COR-L47 (cell line): ENCODE measurements around the gene PFDN1.

ENCODE experiments used
- DNase-seq: peaks from one replicate; lab custom pipeline; 2025; lab: John Stamatoyannopoulos, UW

The PFDN1 gene

DNA sequence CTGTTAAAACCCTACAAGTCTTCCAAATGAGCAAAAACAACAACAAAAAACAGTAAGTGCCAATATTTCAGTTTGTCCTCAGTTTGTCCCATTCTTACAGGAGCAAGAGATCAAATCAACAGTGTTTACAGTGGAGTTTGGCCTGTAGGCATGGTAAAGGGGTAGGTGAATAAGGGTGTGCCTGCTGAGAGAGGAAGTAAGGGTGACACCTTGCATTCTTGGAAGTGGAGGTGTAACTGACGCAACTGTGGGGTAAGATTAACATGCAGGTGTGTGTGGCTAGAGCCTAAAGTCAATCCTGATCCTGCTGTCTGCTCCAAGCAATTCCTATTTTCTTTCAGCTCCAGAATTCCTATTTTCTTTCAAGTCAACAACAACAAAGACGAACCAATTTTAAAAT is 43.4 kb downstream of the PFDN1 start:
- no peak for DNase-seq

DNA sequence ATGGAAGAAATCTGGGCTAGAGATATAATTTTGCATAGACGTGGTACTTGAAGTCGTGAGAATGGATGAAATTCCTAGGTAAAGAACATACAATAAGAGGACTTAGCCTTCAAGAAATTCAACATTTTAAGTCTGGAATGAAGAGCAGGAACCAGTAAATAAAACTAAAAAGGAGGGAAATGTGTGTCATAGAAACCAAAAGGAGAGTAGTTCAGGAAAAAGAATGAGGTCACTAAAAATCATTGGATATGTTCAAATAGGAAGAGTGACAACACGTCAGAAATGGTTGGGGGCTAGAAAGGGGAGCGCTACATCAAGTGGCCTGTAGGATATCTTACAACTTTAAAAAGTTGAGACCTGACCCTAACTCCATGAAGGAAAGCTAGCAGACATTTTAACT is 44.0 kb downstream of the PFDN1 start:
- no peak for DNase-seq

DNA sequence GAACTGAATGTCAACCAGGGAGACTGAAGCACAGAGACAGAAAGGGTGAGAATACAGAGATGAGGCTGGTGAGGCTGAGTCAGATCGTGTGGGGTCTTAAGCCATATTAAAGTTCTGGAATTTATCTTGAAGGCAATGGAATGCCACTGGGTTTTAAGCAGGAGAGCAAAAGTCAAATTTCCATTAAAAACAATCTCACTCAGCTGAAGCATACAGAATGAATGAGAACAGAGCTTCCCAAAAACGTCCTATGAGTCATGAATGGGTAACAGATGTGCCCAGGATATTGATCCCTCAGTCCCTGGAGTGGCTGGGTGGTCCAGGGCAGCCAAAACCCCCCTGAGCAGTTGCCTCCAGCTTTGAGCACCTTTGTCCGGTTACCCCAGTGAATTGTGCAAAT is 44.9 kb downstream of the PFDN1 start:
- DNase-seq: no peak

DNA sequence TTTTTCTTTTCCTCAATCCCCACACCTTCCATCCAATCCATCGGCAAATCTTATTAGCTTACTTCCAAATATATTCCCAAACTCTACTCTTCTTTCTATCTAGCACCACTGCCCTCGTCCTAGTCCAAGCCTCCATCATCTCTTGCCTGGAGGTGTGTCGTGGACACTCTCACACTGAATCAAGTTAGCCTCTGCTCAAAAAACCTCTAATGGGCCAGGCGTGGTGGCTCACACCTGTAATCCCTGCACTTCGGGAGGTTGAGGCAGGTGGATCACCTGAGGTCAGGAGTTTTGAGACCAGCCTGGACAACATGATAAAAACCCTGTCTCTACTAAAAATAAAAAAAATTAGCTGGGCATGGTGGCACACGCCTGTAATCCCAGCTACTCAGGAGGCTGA is 46.2 kb downstream of the PFDN1 start:
- no peak for DNase-seq

DNA sequence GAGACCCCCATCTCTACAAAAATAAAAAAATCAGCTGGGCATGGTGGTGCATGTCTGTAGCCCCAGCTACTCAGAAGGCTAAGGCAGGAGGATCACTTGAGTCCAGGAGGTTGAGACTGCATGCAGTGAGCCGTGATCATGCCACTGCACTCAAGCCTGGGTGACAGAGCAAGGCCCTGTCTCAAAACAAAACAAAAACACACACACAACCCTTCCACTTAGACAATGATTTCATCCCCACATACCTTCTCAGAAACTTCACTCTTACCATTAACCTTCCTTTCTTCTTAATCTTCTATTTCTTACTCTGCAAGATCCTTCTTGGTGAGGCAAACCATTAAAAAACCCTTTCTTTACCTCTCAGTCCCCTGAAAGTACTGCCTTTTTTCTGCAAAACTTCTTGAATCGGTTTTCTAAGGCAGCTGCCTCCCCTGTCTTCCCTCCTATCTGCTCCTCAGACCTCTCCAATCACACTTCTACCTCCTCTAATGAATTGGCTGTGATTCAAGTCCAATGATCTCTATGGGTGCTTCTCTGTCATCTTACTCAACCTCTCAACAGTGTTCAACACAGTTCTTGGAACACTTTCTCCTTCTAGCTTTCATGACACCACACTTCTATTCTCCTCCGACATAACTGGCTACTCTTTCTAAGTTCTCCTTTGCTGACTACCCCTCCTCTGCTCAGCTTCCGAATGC is 47.3 kb downstream of the PFDN1 start:
- no peak for DNase-seq

DNA sequence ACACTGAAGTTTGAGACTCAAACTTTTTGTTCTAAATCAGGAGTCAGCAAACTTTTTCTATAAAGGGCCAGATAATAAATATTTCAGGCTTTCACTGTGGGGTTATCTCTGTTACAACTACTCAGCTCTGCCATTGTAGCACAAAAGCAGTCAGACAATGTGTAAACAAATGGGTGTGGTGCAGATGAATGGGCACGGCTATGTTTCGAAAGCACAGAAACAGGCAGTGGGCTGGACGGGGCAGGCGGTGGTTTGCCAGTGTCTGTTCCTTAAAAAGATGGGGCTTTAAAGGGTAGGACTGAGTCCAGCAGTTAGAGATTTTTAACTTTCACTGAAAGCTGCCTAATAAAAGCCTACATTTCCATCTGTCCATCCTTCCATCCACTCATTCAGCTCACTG is 48.9 kb downstream of the PFDN1 start:
- peak; percentile 5 for DNase-seq

DNA sequence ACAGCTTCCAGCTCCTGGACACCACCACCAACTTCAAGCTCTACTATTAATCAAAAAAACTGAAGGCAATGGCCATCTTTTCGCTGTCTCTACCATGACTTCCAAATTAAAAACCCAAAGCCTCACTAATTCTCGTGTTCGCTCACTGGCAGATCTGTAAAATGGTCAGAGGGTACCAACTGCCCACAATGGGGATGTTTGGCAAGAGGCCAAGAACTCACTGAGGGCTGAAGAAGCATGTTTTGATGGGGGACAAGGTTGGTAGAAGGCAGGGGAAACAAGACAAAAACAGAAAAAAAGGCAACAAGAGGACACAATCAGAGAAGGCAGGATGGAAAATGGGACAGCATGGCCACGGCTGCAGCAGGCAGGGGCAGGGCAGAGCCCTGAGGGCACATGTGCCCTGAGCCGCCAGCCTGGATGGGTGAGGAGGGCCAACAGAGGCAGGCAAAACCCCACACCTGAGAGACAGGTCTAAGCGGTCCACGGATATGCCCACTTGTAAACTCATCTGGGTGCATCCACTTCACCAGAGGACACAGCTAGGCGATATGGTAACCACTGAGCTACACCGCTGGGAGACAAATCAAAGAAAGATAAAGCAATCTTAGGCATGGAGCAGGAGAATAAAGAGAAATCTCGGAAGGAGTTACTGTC is 50.3 kb downstream of the PFDN1 start:
- no peak for DNase-seq

DNA sequence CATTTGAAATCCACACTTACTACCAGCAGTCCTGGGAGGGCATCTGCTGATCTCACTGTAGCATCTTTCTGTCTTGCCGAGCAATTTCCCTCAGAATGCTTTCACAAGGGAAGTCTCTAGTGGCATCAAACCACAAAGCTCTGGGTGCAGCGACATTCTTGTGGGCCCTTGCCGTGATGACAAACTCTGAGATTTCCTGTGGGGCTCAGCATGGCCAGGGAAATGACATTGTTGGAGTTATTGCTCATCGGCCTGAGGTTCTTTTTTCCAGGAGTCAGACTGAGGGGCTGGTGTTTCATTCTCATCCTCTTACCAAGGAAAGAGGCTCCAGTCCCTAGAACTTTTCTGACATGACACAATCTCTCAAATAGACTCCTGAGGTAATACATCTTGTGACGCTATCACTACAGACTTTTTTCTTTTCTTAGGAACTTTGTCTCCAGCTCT is 51.4 kb downstream of the PFDN1 start:
- no peak for DNase-seq

DNA sequence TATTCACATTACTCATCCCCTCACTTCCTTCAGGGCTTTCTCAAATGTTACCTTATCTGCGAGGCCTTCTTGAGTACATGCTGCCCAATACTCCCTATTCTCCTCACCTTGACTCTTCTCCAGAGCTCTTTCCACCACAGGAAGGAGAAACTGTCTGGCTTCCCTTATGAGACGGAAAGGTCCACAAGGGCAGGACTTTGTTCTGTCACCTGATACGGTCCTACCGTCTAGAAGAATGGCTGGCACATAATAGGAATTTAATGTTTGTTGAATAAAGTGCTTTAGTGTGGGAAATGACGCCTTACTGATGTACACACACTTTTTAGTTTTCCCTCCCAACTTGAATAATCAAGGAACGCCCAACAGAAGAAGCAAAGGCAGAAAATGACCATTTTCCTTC is 52.5 kb downstream of the PFDN1 start:
- no peak for DNase-seq

DNA sequence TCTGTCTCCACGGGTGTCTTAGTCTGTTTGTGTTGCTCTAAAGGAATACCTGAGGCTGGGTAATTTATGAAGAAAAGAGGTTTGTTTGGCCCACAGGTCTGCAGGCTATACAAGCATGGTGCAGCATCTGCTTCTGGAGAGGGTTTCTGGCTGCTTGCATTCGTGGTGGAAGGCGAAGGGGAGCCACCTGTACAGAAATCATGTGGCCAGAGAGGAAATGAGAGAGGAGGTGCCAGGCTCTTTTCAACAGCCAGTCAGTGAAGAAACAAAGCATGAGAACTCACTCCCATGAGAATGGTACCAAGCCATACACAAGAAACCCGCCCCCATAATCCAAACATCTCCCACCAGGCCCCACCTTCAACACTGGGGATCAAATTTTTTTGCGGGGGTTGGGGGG is 53.4 kb downstream of the PFDN1 start:
- DNase-seq: no peak

DNA sequence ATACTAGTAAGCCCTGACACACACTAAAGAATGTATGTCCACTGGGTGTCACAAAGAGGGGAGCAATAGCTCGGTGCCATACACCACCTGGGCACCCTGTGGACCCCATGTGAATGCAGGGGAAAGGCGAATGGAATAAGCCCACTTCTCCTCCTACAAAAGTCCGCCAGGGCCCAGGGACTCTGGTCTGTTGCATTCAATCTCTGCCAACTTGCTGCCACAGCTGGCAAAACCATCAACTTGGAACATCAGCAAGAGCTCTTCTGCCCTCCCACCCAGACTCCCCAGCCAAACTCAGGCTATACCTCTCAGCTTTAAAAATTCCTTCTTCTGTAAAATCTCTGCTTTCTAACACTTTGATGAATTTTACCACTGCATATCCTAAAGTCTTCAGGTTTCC is 54.5 kb downstream of the PFDN1 start:
- DNase-seq: no peak

DNA sequence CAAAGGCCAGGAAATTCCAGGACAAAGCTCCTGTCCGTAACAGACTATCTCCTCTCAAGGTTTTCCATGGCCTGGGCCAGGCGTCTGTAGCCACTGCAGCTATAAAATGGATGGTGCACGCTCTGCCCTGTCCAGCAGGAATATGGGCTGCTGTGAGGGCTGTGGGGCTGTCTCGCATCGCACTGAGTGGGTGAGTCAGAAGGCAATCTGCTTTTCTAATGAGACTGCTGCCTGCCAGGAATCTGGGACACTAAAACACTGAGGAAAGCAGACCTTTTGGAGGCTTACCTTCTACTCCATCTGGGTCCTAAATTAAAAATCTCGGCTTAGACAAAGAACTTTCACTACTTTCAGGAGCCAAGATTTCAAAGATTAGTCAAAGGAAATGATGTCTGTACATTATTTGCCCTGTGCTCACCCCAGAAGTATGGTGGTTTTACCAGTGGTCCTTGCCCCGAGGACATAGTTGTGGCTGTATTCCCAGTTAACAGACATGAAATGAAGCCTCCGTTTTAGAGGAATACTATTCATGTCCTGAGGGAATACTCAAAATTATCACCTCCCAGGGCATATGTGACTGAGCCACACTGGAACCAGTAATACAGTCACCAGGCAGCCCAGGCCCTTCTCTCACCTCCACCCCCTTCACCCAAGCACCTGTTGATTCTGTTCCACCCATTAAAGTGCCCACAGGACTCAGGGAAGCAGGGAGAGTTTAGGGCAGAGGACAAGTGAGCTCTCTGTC is 56.4 kb downstream of the PFDN1 start:
- DNase-seq: no peak

DNA sequence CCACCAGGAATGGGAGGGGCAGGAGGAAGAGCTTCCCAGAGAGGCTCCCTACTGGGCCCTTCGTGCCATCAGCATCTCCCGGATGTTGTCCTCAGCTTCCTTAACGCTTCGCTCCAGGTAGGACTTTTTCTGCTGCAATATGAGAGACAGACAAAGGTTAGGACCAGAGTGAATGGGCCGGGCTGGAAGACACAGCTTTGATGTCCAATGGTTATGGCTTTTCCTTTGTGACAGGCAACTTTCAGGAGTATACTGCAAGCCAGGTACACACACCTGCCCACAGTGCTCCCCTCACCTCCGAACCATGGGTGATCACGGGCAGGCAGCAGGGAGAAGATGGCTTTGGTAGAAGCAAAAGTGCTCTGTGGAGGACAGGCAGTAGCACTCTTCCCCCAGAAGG is 57.0 kb downstream of the PFDN1 start:
- DNase-seq: no peak

DNA sequence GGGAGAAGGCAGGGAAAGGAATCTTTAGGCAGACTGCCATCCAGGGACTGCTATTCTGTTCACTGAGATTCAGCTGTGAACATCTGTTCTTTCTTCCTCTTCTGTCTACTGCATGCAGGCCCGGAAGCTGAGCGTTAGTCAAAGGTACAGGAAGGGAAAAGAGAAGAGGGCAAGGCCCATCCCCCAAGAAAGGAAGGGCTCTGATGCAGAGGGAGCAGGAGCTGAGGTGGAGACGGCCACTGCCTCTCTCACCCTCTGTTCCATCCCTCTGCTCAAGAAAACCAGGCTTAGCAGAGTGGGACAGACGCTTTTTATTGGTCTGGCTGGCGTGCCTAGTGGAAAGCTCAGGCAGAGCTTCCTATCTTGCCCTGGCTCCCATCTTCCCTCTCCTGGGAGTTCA is 57.6 kb downstream of the PFDN1 start:
- no peak for DNase-seq

DNA sequence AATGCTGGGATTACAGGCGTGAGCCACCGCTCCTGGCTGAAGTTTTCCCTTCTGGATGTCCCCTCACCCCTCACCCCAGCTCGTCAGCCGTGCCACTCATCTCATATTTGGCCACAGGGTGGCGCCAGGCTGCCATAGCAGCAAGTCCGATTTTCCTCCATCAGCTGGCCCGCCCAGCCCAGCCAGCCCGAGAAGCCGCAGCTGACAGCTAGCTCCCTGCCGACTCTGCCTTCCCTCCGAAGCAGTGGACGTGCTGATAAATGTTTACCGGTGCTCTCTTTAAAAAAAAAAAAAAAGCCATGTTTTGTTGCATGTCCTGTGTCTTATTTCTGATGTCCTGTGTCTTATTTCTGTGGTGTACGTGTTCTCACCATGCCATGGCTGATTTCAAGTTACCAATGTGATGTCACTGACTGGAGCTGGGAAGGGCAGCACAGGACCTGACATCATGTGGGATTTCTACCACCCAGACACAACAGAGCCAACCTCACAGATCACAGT is 58.3 kb downstream of the PFDN1 start:
- peak; percentile 82 for DNase-seq

DNA sequence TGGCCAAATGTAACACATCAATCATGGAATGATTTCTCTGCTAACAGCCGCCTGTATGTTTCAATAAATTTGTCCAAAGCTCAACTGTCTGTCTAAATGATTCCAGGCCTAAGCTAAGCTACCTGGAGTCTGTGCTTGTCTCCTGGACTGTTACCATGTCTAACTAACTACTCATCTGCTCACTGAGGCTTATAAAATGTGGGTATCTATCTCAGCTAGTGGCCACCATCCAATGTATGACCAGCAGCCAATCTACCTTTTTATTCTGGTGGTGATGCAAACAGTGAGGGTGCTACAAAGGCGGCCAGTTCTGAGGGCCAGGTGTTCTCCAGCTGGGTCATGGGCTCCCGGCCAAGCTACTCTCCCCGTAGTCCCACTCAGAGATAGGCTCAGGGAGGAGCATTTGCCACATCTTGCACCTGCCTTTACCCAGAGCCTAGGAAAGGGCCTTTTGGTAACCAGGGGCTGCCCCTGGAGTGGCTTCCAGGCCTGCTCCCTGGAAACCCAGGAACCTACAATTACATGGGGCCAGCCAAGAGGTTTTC is 59.1 kb downstream of the PFDN1 start:
- peak; percentile 85 for DNase-seq

DNA sequence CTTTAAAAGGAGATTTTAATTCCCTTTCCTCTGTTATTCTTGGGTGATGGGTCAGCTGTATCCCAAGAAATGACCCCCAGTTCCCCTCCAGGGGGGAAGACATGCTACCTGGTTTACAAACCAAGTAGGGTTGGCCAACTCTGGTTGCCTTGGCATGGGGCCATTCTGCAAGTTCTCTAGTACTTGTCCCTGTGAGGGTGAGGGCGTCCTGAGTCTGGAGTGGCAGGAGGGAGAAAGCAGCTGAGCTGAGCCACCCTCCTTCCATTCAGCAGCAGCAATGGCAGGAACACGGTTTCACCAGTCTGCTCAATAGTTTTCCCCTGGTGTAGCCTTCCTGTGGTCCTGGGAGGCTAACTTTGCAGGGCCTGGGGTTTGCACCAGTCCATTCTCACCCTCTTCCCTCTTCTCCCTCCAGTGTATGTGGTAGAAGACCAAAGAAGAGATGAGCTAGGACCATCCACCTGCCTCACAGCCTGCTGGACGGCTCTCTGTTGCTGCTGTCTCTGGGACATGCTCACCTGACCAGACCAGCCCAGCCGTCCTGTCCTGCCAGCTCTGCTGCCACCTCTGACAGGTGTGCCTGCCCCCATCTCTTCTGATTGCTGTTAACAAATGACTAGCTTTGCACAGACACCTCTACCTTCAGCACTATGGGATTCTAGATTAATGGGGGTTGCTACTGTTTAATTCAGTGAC is 59.9 kb downstream of the PFDN1 start:
- no peak for DNase-seq

DNA sequence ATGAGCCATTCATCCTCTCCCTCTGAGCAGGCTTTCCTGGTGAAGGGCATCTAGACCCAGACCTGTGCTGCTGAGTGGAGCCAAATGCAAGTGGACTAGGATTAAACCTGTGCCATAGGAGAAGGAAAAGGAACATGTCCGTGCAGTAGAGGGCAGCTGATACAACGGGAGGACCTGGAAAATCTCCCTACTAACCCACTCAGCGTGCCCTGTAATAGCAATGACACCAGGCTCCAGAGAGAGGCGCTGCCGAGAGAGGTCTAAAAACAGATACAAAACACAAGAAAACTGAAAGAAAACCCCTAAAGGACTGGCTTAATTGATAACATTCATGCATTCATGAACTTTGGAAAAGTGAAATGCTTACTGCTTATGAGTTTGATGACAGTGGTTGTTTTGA is 60.8 kb downstream of the PFDN1 start:
- no peak for DNase-seq

DNA sequence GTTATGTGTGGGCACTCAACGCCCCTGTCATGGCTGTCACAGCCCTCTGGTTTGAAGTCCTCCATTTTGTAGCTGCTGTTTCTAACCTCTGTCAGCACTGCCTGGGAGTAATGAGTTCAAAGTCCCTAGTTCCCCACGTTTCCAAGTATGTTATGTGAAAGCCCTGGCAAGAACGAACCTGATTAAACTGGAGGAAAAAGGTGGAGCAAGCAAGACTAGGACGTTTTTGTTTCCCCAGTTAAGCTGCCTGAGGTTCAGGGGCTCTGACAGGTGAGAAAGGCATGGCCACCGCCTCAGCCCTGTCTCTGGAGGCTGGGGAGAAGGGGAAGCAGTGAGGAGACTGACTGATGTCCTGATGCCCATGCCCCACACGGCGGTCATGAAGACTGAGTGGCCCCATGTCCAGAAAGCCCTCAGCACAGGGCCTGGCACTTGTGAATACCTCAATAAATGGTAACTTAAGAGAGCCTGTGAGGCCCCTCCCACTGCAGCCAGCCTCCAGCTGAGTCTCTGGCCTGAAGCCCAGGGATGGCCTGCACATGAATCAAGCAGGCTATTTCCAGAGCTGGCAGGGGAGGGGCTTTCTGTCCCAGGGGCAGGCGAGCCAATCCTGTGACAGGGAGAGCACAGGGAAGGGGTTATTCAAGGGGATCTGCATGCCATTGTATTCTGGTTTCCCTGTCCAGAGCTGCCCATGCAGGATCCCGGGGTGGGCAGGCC is 61.8 kb downstream of the PFDN1 start:
- DNase-seq: peak; percentile 89

DNA sequence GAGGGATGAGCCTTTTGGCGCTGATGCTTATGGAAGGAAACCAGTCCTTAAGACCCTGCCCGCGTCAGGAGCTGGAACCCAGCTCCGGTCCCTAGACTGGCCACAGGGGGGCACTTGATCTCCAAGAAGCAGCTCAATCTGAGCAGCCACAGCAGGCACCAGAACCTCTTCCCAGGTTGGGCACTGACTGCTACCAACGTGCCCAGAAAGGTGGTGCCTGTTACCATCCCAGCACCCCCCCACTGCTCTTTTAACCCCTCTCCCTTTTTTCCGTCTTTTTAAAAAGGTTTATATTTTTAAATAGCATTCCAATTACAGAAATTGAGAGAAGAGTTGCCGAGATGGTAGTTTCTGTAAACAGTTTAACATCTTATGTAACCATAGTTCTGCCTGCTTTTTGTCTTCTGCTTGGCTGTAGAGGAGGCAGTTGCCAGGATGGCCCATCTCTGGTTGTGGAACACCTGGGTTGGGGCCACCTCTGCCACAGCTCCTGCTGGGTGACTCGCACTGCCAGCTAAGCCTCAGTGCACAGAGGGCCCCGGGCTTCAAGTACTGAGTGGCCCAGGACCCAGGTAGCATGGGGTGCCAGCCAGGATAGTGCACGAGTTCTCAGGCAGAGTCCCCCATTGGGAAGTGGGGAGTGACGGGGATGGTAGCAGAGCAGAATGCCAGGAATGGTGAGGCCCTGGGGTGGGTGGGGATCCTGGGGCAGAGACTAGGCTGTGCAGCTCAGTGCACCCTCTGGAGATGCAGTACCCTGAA is 62.8 kb downstream of the PFDN1 start:
- DNase-seq: peak; percentile 29

DNA sequence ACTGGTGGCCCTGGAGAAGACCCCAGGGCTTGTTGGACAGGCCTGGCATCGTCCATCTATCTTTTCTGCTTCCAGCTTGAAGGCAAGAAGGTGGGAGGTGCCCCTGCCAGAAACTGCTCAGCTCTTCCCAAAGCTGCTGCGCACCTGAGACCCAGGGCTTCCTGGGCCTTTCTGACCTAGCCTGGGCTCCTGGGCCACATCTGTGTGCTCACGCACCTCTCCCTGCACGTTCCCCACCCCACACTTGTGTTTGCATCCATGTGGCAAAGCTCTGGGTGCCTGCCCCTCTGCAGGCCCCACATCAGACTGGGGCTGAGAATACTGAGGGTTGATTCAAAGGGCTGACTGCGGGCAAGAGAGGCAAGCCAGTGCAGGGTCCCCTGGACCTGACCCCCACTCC is 63.4 kb downstream of the PFDN1 start:
- no peak for DNase-seq
